B cell (primary cell): ENCODE results near the gene HMGN5. TPM values are rescaled to one million over a fixed set of nuclear protein-coding genes. Genes with fewer than 3 reads are reported as not detected.

Experiments used
- ATAC-seq: fragments of 200-7000 bp; cut with Tn5 transposase; one replicate; pipeline ENCODE4 v1.10.0; 2021; ENCODE audit warnings: low read depth, mild to moderate bottlenecking, moderate number of reproducible peaks, moderate library complexity
- CTCF ChIA-PET: fragments of 350-600 bp; sonication (Branson Sonifier 250); formaldehyde crosslinking; loops from one replicate; lab custom pipeline; 2021; ENCODE audit warnings: antibody characterized with exemption, inconsistent platforms; lab: Charles Lee
- POLR2A ChIA-PET: fragments of 350-600 bp; sonication (Branson Sonifier 250); formaldehyde crosslinking; loops from one replicate; lab custom pipeline; 2021; ENCODE audit warnings: antibody characterized with exemption; lab: Charles Lee
- DNase-seq: peaks from one replicate; pipeline ENCODE4 v3.0.0; 2013
- H2AFZ ChIP-seq: 2 replicates; pipeline ENCODE4 v1.6.1; 2012; ENCODE audit warnings: mild to moderate bottlenecking, low read depth, low read length; ENCODE audit not compliant: insufficient read depth, poor library complexity, severe bottlenecking
- H3K27ac ChIP-seq, 2 donors: 1 replicate in 1 of 2; 2 replicates in 1 of 2; pipeline ENCODE4 v1.5.1; 2012 to 2013; ENCODE audit warnings: low read length in 2 of 2, mild to moderate bottlenecking in 2 of 2, moderate library complexity in 1 of 2
- H3K27me3 ChIP-seq, 4 experiments: fragments of 200-600 bp in 1 of 4; sonication (generic) in 1 of 4; replicated peaks in 1 of 4; 1 replicate in 2 of 4; 2 replicates in 2 of 4; pipeline versions ENCODE4 v1.6.1 to v1.7.0; 2013 to 2016; ENCODE audit warnings: low read length in 3 of 4, mild to moderate bottlenecking in 2 of 4, mixed read lengths in 1 of 4, moderate library complexity in 1 of 4; ENCODE audit not compliant: insufficient read depth in 4 of 4, control insufficient read depth in 3 of 4; ENCODE audit errors: control extremely low read depth in 1 of 4
- H3K36me3 ChIP-seq, 2 experiments: replicated peaks in 1 of 2; 1 replicate in 1 of 2; 2 replicates in 1 of 2; pipeline versions ENCODE4 v1.6.1 to v1.7.1; 2013; ENCODE audit warnings: low read length in 1 of 2; ENCODE audit not compliant: insufficient read depth in 2 of 2, control insufficient read depth in 1 of 2; ENCODE audit errors: control extremely low read depth in 1 of 2, extremely low read depth in 1 of 2
- H3K4me1 ChIP-seq, 2 donors: fragments of 200-600 bp in 1 of 2; sonication (generic) in 1 of 2; 1 replicate in 1 of 2; 2 replicates in 1 of 2; pipeline versions ENCODE4 v1.5.1 to v1.6.1; 2013 to 2017; ENCODE audit warnings: low read length in 2 of 2; ENCODE audit not compliant: control insufficient read depth in 2 of 2, insufficient read depth in 2 of 2
- H3K4me2 ChIP-seq: replicated peaks from 2 replicates; pipeline ENCODE3; 2012; ENCODE audit warnings: mild to moderate bottlenecking, low read depth, low read length; ENCODE audit not compliant: poor library complexity, severe bottlenecking
- H3K4me3 ChIP-seq, 5 experiments: fragments of 200-600 bp in 1 of 5; sonication (generic) in 1 of 5; 1 replicate in 3 of 5; 2 replicates in 2 of 5; pipeline versions ENCODE4 v1.5.1 to v1.7.0; 2011 to 2016; ENCODE audit warnings: low read length in 4 of 5, mild to moderate bottlenecking in 4 of 5, low read depth in 2 of 5, control low read depth in 1 of 5, moderate library complexity in 1 of 5; ENCODE audit not compliant: insufficient read depth in 1 of 5; ENCODE audit errors: control extremely low read depth in 1 of 5, extremely low read depth in 1 of 5
- H3K79me2 ChIP-seq: fragments of 200-600 bp; sonication (generic); one replicate; pipeline ENCODE4 v1.6.0; 2016; ENCODE audit warnings: low read length; ENCODE audit not compliant: control insufficient read depth, insufficient read depth
- H3K9ac ChIP-seq: fragments of 200-600 bp; sonication (generic); 2 replicates; pipeline ENCODE4 v1.6.1; 2017; ENCODE audit warnings: mild to moderate bottlenecking, low read length, moderate library complexity
- H3K9me3 ChIP-seq, 3 donors: one replicate each; pipeline versions ENCODE4 v1.6.1 to v1.7.1; 2013; ENCODE audit warnings: low read length in 2 of 3; ENCODE audit not compliant: control insufficient read depth in 2 of 3, insufficient read depth in 1 of 3; ENCODE audit errors: control extremely low read depth in 1 of 3
- H4K20me1 ChIP-seq: 2 replicates; pipeline ENCODE4 v1.6.0; 2012; ENCODE audit warnings: mild to moderate bottlenecking, low read length; ENCODE audit not compliant: insufficient read depth, control insufficient read depth, poor library complexity, severe bottlenecking
- H3K27ac Mint-ChIP-seq: one replicate; pipeline ENCODE4 v1.8.0; 2021; ENCODE audit warnings: mixed read lengths
- H3K27me3 Mint-ChIP-seq: one replicate; pipeline ENCODE4 v1.8.0; 2021; ENCODE audit warnings: mixed read lengths
- H3K4me1 Mint-ChIP-seq: one replicate; pipeline ENCODE4 v1.8.0; 2021; ENCODE audit warnings: mixed read lengths
- H3K4me3 Mint-ChIP-seq: one replicate; pipeline ENCODE4 v1.8.0; 2021; ENCODE audit warnings: mixed read lengths
- H3K9me3 Mint-ChIP-seq: one replicate; pipeline ENCODE4 v1.8.0; 2022; ENCODE audit warnings: mixed read lengths; ENCODE audit not compliant: insufficient read depth
- CTCF ChIP-seq: fragments of 200-600 bp; IDR thresholded peaks from one replicate; pipeline ENCODE4 v1.8.0; 2022; ENCODE audit warnings: antibody characterized with exemption, mild to moderate bottlenecking
- EZH2 ChIP-seq: IDR thresholded peaks from 2 replicates; pipeline ENCODE4 v1.6.1; 2012; ENCODE audit warnings: borderline replicate concordance, low read depth, mild to moderate bottlenecking, moderate library complexity, low read length; ENCODE audit not compliant: insufficient read depth, poor library complexity, severe bottlenecking
- WGBS: methylation state at CpG from one replicate; pipeline ENCODE4 v1.1.5; 2013; ENCODE audit warnings: missing lambda C conversion rate; ENCODE audit not compliant: insufficient coverage; 5-methylcytosine and 5-hydroxymethylcytosine counted together
- intact Hi-C: fragments of 100-400 bp; cut with micrococcal nuclease; formaldehyde crosslinking; loops from one replicate; pipeline ENCODE4 v1.10.0; 2022
- polyA plus RNA-seq: library from polyadenylated mRNA; depleted of rRNA; stranded (reverse); fragments of >200 nt; gene quantifications from 2 replicates; pipeline ENCODE4 v1.2.3, GENCODE V29; 2012
- total RNA-seq, 2 donors: library from RNA; stranded (reverse); fragments of 120-200 nt in 1 of 2; gene quantifications; 1 replicate in 1 of 2; 2 replicates in 1 of 2; pipeline versions ENCODE4 v1.2.3 to v1.2.4, GENCODE V29; 2013 to 2022

HMGN5 gene
- total and polyA plus RNA-seq, 2 donors (not counting 1 experiment from before 2014, with no cell fraction given) = 0.16 to 0.37 TPM

GRCh38 chrX:81229901-81230300 lies 28.2 kb upstream of the HMGN5 start:
- no peaks in the 10 kb centered on the region for H3K9me3 Mint-ChIP-seq

GRCh38 chrX:81229229-81229628 lies 27.5 kb upstream of the HMGN5 start:
- WGBS = no CpG with 5 or more reads among the region's 3 CpGs
- Histone ChIP-seq H3K27ac (no peak overlapping the region), H3K36me3 (peaks cover 0 to 8% of the 10 kb centered on the region in 2 experiments), H3K79me2 (peaks cover 48% of the 10 kb centered on the region), H3K4me3 (no peak overlapping the region), H2AFZ (no peak overlapping the region), H3K4me2 (no peak overlapping the region), H3K9ac (no peak overlapping the region), H3K4me1 (no peaks in the 10 kb centered on the region), H4K20me1 (peaks cover 7% of the 10 kb centered on the region), H3K27me3 (no peaks in the 10 kb centered on the region), H3K9me3 (no peaks in the 10 kb centered on the region)
- no peaks in the 10 kb centered on the region for H3K9me3 Mint-ChIP-seq
- ATAC-seq = no peak
- no peak for DNase-seq
- TF ChIP-seq EZH2 = no peak
- no peak for TF ChIP-seq CTCF
- no peak overlapping the region for H3K4me3 Mint-ChIP-seq
- intact Hi-C loops = no loop called here
- POLR2A ChIA-PET = no interaction called here
- H3K4me1 Mint-ChIP-seq = peaks cover 22% of the 10 kb centered on the region
- no peaks in the 10 kb centered on the region for H3K27me3 Mint-ChIP-seq
- CTCF ChIA-PET = no interaction called here
- H3K27ac Mint-ChIP-seq = no peak overlapping the region

More at GRCh38 chrX:81229901-81230300, 28.2 kb upstream of the HMGN5 start:
- no CpG with 5 or more reads among the region's 2 CpGs for WGBS
- no peaks in the 10 kb centered on the region for H3K27me3 Mint-ChIP-seq
- no peak overlapping the region for H3K4me3 ChIP-seq
- DNase-seq (no peak), ATAC-seq (no peak)
- H3K4me1 Mint-ChIP-seq = peaks cover 24% of the 10 kb centered on the region
- no peak overlapping the region for H3K9ac ChIP-seq
- no peaks in the 10 kb centered on the region for H3K27me3 ChIP-seq
- no peaks in the 10 kb centered on the region for H3K9me3 ChIP-seq
- no peak overlapping the region for H3K4me2 ChIP-seq
- H3K4me1 ChIP-seq = no peaks in the 10 kb centered on the region
- ChIA-PET CTCF (no interaction called here), POLR2A (no interaction called here)
- H3K36me3 ChIP-seq = peaks cover 0 to 8% of the 10 kb centered on the region in 2 experiments
- no peak overlapping the region for H3K27ac Mint-ChIP-seq
- no peak overlapping the region for H2AFZ ChIP-seq
- no peak overlapping the region for H3K27ac ChIP-seq
- H4K20me1 ChIP-seq = peaks cover 7% of the 10 kb centered on the region
- peaks cover 42% of the 10 kb centered on the region for H3K79me2 ChIP-seq
- intact Hi-C loops = no loop called here
- no peak overlapping the region for H3K4me3 Mint-ChIP-seq
- no peak for TF ChIP-seq EZH2
